HG02840 (cell line): ENCODE measurements around the gene NAPG.
"Not testable (repeated sequence)": the region's sequence is repeated elsewhere in the genome, so short reads cannot be mapped to it uniquely, and the experiment has no call there.

ENCODE experiments used
- ATAC-seq: cut with Tn5 transposase; IDR thresholded peaks from one replicate; pipeline ENCODE4 v1.9.1; 2021; ENCODE audit warnings: mild to moderate bottlenecking, moderate library complexity, moderate number of reproducible peaks; ENCODE audit not compliant: unreplicated experiment, low FRiP score

NAPG gene

DNA sequence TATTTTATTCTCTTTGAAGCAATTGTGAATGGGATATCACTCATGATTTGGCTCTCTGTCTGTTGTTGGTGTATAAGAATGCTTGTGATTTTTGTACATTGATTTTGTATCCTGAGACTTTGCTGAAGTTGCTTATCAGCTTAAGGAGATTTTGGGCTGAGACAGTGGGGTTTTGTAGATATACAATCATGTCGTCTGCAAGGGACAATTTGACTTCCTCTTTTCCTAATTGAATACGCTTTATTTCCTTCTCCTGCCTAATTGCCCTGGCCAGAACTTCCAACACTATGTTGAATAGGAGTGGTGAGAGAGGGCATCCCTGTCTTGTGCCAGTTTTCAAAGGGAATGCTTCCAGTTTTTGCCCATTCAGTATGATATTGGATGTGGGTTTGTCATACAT lies 48.6 kb downstream of the NAPG start:
- ATAC-seq, result not testable (repeated sequence)

DNA sequence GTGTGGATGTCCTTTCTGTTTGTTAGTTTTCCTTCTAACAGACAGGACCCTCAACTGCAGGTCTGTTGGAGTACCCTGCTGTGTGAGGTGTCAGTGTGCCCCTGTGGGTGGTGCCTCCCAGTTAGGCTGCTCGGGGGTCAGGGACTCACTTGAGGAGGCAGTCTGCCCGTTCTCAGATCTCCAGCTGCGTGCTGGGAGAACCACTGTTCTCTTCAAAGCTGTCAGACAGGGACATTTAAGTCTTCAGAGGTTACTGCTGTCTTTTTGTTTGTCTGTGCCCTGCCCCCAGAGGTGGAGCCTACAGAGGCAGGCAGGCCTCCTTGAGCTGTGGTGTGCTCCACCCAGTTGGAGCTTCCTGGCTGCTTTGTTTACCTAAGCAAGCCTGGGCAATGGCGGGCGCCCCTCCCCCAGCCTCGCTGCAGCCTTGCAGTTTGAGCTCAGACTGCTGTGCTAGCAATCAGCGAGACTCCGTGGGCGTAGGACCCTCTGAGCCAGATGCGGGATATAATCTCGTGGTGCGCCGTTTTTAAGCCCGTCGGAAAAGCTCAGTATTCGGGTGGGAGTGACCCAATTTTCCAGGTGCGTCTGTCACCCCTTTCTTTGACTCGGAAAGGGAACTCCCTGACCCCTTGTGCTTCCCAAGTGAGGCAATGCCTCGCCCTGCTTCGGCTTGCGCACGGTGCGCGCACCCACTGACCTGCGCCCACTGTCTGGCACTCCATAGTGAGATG lies 52.2 kb downstream of the NAPG start:
- not testable (repeated sequence) for ATAC-seq

DNA sequence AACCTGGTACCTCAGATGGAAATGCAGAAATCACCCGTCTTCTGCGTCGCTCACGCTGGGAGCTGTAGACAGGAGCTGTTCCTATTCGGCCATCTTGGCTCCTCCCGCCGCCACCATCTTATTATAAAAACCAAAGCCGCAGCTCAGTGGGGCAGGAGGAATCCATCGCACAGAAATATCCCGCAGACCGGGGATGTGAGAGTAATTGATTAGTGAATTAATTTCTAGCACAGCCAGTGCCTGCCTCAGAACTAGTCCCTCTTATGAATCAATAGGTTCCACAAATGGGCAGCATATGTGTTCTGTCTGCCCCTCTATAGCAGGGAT lies 52.7 kb downstream of the NAPG start:
- not testable (repeated sequence) for ATAC-seq

DNA sequence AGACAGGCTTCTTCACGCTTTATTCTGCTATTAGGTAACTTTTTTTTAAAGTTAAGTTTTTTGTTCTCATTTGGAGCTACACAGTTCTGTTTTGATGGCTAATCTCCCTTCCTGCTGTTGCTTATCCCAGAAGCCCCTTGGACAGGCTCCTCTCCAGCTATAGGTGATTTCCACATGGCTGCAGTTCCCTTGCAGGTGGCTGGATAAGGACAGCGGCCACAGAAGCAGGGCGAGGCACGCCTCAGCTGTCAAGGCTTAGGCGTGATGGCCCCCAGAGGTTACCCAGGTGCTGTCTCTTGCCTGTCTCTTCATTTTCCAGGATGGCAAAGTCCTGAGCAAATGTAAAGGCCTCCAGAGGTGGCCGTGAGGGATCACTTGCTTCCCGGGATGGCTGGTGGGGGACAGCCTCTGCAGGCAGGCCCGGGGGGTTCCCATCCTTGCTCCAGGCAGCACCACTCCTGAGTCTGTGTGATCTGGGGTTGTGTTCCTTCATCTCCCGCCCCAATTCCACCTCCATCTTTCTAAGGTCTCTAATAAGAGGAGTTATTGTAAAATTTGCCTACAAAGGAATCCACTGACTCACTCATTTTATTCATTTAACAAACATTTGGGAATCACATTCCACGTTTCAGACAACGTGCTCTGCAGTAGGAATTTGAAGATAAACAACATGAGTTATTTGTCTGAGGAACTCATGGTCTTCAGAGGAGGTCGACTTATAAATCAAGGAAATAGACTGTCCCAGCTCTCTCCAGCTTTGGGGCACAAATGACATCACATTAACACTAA lies 53.4 kb downstream of the NAPG start:
- no peak for ATAC-seq

DNA sequence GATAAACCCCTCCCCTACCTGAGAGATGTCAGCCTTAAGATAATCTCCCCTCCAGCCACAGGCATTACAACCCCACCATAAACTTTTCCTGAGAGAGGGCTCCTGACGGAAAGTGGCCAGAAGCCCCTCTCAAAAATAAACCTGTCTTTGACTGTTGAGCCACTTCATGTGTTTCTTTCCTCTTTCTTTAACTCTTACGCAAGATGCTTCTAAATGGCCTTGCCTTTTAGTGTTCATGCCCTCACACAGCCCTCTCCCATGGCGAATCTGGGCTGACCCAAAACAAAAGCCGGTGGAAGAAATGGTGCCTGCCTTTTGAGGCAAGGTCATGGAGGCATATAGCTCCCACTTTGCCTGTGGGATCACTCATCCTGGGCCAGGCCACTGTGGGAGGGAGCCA lies 54.4 kb downstream of the NAPG start:
- ATAC-seq, result no peak

DNA sequence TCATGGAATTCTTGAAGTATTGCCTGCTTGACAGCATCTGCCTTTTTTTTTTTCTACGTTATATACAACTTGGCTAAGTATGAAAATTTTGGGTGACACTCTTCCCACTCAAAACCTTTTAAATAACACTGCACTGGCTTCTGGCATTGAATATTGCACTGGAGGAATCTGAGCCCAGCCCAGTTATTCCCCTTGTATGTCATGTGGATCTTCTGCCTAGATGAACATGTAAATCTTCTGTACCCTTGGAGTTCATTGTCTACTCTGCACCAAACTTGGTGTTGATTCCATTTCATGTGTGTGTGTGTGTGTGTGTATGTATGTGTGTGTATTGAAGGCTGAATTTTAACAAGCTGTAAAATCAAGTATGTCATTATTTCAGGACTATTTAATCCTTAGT lies 59.4 kb downstream of the NAPG start:
- no peak for ATAC-seq

DNA sequence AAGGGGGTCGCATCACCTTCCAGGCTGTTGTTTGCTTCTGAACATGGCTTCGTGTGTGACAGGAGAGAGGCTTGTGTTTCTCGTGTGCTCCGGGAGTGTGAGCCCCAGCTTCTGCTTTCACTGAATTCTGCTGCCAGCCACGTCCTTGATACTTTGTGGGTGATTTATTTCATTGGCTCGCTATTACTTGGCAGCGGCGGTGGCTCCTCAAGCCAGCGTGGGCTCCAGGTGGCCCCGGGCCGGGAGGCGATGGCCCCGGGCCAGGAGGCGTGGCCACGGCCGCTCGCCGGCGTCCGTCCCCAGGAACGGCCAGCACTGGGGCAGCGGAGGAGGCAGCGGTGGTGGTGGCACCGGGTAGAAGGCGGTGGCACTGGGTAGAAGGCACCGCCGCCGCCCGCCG lies 63.1 kb downstream of the NAPG start:
- ATAC-seq, result no peak

DNA sequence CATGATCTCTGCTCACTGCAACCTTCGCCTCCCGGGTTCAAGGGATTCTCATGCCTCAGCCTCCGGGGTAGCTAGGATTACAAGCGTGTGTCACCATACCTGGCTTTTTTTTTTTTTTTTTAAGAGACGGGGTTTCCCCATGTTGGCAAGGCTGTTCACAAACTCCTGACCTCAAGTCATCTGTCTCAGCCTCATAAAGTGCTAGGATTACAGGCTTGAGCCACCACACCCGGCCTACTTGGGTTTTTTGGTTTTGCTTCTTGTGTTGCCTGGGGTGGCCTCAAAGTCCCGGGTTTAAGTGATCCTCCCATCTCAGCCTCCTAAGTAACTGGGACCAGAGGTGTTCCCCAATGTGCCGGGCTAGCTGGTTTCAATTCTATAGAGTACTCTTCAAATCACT lies 64.6 kb downstream of the NAPG start:
- ATAC-seq, result no peak

DNA sequence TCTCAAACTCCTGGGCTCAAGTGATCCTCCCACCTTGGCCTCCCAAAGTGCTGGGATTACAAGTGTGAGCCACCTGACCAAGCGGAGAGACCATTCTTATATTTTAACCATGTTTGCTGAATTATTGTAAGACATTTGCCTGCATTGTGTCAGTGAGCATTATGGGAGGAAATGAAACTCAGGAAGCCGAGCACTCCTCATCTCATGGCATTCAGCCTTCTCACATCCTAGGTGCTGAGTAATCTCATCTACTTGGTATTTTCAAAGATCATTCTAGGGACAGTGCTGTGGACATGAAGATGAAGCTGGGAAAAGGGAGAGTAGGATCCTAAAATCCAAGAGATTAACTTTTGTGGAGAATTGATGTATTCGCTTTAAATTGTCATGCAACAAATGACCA lies 66.1 kb downstream of the NAPG start:
- ATAC-seq, result no peak

DNA sequence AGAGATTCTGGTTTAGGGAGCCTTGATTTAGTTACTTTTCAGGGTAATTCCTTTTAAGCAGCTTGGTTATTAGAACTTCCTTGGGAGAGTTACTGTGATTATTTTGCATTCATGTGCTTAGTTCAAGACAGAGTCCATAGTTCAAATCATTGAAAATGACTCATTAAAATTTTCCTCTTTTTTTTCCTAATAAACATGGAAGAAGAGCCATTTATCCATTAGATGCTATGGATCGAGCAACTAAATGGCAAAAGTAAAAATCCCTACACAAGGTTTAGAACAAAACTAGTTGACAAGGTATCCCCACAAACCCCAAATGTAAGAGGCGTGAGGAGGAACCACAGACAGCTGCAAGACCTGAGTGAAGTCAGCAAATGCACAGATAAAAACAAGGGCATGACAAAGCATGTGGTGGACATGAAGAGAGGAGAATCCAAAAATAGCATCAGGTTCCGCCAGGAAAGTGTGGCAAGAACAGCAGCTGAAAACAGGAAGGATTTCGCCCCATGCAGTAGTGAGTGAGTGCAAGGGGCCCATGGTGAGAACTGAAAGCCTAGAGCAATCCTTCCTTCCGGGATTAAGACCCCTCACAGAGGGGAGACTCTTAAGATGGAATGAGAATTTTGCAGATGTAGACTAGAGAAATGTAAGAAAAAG lies 67.7 kb downstream of the NAPG start:
- ATAC-seq, result not testable (repeated sequence)

DNA sequence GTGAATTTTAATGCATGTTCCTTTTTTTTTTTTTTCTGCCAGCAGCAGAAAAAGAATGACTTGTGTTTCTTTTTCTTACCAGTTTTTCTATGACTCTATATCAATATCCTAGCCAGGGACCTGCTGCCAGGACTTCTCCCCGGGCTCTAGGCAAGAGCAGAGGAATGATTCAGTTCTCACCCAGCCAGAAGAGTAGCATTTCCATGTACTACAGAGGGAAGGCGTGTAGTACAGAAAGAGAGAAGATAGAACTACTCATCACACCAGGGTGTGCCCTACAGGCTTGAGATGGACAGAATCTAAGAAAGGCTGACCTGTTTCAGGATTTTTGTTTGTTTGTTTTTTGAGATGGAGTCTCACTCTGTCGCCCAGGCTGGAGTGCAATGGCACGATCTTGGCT lies 70.1 kb downstream of the NAPG start:
- not testable (repeated sequence) for ATAC-seq

DNA sequence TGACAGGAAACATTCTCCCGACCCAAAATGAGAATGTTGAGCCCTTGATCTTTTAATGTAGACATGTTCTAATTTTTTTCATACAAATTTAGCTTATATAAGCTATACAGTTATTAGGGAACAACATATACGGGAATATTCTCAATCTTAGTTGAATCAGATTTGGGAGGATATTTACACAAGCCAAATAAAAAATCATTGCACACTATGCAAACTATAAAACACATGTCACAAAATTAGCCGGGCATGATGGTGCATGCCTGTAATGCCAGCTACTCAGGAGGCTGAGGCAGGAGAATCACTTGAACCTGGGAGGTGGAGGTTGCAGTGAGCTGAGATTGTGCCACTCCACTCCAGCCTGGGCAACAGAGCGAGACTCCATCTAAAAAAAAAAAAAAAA lies 71.9 kb downstream of the NAPG start:
- not testable (repeated sequence) for ATAC-seq

DNA sequence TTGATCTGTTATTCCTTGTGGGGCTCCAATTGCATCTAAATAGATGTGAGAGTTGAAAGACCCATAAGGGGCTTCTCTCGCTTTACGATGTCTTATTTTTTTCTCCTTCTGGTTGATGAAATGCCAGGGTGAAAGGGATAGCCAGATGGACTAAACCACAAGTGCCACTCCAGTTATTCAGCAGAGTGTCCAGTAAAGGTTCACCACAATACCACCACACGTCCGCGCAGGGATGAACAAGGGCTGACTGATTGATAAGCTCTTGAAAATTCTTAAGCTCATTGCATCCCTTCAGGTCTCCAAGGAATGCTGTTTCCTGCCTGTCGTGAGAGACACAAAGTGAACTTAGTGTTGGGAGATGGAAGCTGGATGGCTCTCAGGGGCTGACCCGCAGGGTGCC lies 74.9 kb downstream of the NAPG start:
- not testable (repeated sequence) for ATAC-seq
